Neural cell (in vitro differentiated cells): ENCODE data around the gene TSPAN9. TPM values are rescaled to one million over a fixed set of nuclear protein-coding genes. Genes with fewer than 3 reads are reported as not detected.

Experiments
- H2AFZ ChIP-seq: fragments of 200-600, 300-800 bp; sonication (generic), shearing (Covaris generic); 2 replicates; pipeline ENCODE4 v1.6.0; 2014; ENCODE audit warnings: low read depth, mild to moderate bottlenecking, antibody characterized with exemption, low read length, moderate library complexity
- H3F3A ChIP-seq: fragments of 200-600 bp; shearing (Covaris generic); 2 replicates; pipeline ENCODE4 v1.6.1; 2016; ENCODE audit warnings: mild to moderate bottlenecking, moderate library complexity, mixed read lengths, antibody characterized with exemption, low read length; ENCODE audit not compliant: insufficient read depth, poor library complexity, severe bottlenecking
- H3K27ac ChIP-seq: fragments of 200-600, 300-800 bp; sonication (generic), shearing (Covaris generic); 2 replicates; pipeline ENCODE4 v1.5.1; 2014; ENCODE audit warnings: mild to moderate bottlenecking, low read length, moderate library complexity
- H3K27me3 ChIP-seq: fragments of 300-800, 200-600 bp; sonication (generic), shearing (Covaris generic); 2 replicates; pipeline ENCODE4 v1.6.0; 2014; ENCODE audit warnings: mild to moderate bottlenecking, low read depth, low read length, moderate library complexity; ENCODE audit not compliant: insufficient read depth
- H3K36me3 ChIP-seq: fragments of 300-800, 200-600 bp; sonication (generic), shearing (Covaris generic); 2 replicates; pipeline ENCODE4 v1.5.1; 2014; ENCODE audit warnings: mild to moderate bottlenecking, antibody characterized with exemption, low read length, moderate library complexity; ENCODE audit not compliant: insufficient read depth
- H3K4me2 ChIP-seq: fragments of 300-800, 200-600 bp; sonication (generic), shearing (Covaris generic); 2 replicates; pipeline ENCODE4 v1.6.0; 2014; ENCODE audit warnings: mild to moderate bottlenecking, low read length
- H3K4me3 ChIP-seq: fragments of 300-800, 200-600 bp; sonication (generic), shearing (Covaris generic); 2 replicates; pipeline ENCODE4 v1.5.1; 2014; ENCODE audit warnings: mild to moderate bottlenecking, low read length, moderate library complexity
- H3K79me2 ChIP-seq: fragments of 200-600 bp; shearing (Covaris generic); replicated peaks from 2 replicates; pipeline ENCODE4 v1.6.0; 2014; ENCODE audit warnings: mild to moderate bottlenecking, low read length, moderate library complexity; ENCODE audit not compliant: insufficient read depth
- H3K9ac ChIP-seq: fragments of 300-800, 200-600 bp; sonication (generic), shearing (Covaris generic); 2 replicates; pipeline ENCODE4 v1.6.1; 2016; ENCODE audit warnings: mild to moderate bottlenecking, low read length, mixed read lengths
- H3K9me2 ChIP-seq: fragments of 200-600 bp; shearing (Covaris generic); 2 replicates; pipeline ENCODE4 v1.6.1; 2016; ENCODE audit warnings: mild to moderate bottlenecking, low read length, mixed read lengths; ENCODE audit not compliant: insufficient read depth
- H3K9me3 ChIP-seq: fragments of 200-600, 300-800 bp; sonication (generic), shearing (Covaris generic); 2 replicates; pipeline ENCODE4 v1.6.1; 2016; ENCODE audit warnings: mild to moderate bottlenecking, mixed run types, low read length, moderate library complexity, mixed read lengths
- H4K20me1 ChIP-seq: fragments of 200-600 bp; shearing (Covaris generic); 2 replicates; pipeline ENCODE4 v1.6.1; 2016; ENCODE audit warnings: mild to moderate bottlenecking, mixed run types; ENCODE audit not compliant: insufficient read depth
- CTCF ChIP-seq: fragments of 450-650 bp; IDR thresholded peaks from 2 replicates; pipeline ENCODE4 v1.5.1; 2014; ENCODE audit warnings: antibody characterized with exemption, mild to moderate bottlenecking, moderate library complexity; ENCODE audit not compliant: poor library complexity, severe bottlenecking
- EP300 ChIP-seq: fragments of 450-650 bp; conservative IDR thresholded peaks from 2 replicates; pipeline ENCODE4 v1.6.1; 2014; ENCODE audit warnings: antibody characterized with exemption, mild to moderate bottlenecking, moderate library complexity; ENCODE audit not compliant: poor library complexity, severe bottlenecking
- EZH2 ChIP-seq: fragments of 200-600, 300-800 bp; shearing (Covaris generic), sonication (generic); IDR thresholded peaks from 2 replicates; pipeline ENCODE4 v1.6.1; 2014; ENCODE audit warnings: antibody characterized with exemption, low read length, borderline replicate concordance, mild to moderate bottlenecking; ENCODE audit not compliant: insufficient read depth, poor library complexity, severe bottlenecking
- MXI1 ChIP-seq: fragments of 450-650 bp; conservative IDR thresholded peaks from 2 replicates; pipeline ENCODE4 v1.6.1; 2014; ENCODE audit warnings: antibody characterized with exemption, mild to moderate bottlenecking; ENCODE audit not compliant: poor library complexity, severe bottlenecking
- POLR2AphosphoS5 ChIP-seq: IDR thresholded peaks from 2 replicates; pipeline ENCODE4 v1.6.1; 2012
- RAD21 ChIP-seq: fragments of 450-650 bp; conservative IDR thresholded peaks from 2 replicates; pipeline ENCODE4 v1.6.1; 2014; ENCODE audit warnings: antibody characterized with exemption, mild to moderate bottlenecking, moderate library complexity
- REST ChIP-seq: IDR thresholded peaks from 2 replicates; pipeline ENCODE4 v1.6.1; 2012; ENCODE audit warnings: borderline replicate concordance
- SMC3 ChIP-seq: fragments of 450-650 bp; conservative IDR thresholded peaks from 2 replicates; pipeline ENCODE4 v1.6.1; 2014; ENCODE audit warnings: antibody characterized with exemption, mild to moderate bottlenecking, moderate library complexity; ENCODE audit not compliant: poor library complexity
- TAF1 ChIP-seq: IDR thresholded peaks from 2 replicates; pipeline ENCODE4 v1.6.1; 2012; ENCODE audit warnings: low read depth
- polyA plus RNA-seq: library from polyadenylated mRNA; depleted of rRNA; stranded (reverse); fragments of >200 nt; gene quantifications from 2 replicates; pipeline ENCODE4 v1.2.3, GENCODE V29; 2014

The TSPAN9 gene
- polyA plus RNA-seq, 1 donor from 2014 or later, result 11.9 TPM

- H3K27me3 ChIP-seq, result no peaks in the 10 kb centered on the region
- H2AFZ ChIP-seq, result no peak overlapping the region
- no peak overlapping the region for H3K9ac ChIP-seq
- no peaks in the 10 kb centered on the region for H3F3A ChIP-seq
- no peak overlapping the region for H3K4me3 ChIP-seq
- no peak overlapping the region for H3K27ac ChIP-seq
- TF ChIP-seq POLR2AphosphoS5, result no peak
- TF ChIP-seq CTCF, result no peak
- no peak for TF ChIP-seq TAF1
- TF ChIP-seq RAD21, result no peak
- TF ChIP-seq SMC3, result no peak
- TF ChIP-seq REST, result no peak
- no peak for TF ChIP-seq MXI1
- no peak for TF ChIP-seq EZH2
- TF ChIP-seq EP300, result no peak
- no peaks in the 10 kb centered on the region for H3K9me3 ChIP-seq
- no peak overlapping the region for H3K4me2 ChIP-seq
- H3K9me2 ChIP-seq, result no peaks in the 10 kb centered on the region
- H4K20me1 ChIP-seq, result no peaks in the 10 kb centered on the region
- no peaks in the 10 kb centered on the region for H3K79me2 ChIP-seq
- no peaks in the 10 kb centered on the region for H3K36me3 ChIP-seq
These were observed 37.9 kb downstream of the TSPAN9 start for GRCh38 chr12:3115078-3115477.

- Histone ChIP-seq H3K79me2 (no peaks in the 10 kb centered on the region), H3K27ac (no peak overlapping the region), H3K9me3 (no peaks in the 10 kb centered on the region), H3K4me2 (no peak overlapping the region), H3F3A (no peaks in the 10 kb centered on the region), H2AFZ (no peak overlapping the region), H3K9me2 (no peaks in the 10 kb centered on the region), H3K9ac (no peak overlapping the region), H3K36me3 (no peaks in the 10 kb centered on the region), H4K20me1 (no peaks in the 10 kb centered on the region), H3K27me3 (no peaks in the 10 kb centered on the region), H3K4me3 (no peak overlapping the region)
- TF ChIP-seq TAF1 (no peak), RAD21 (no peak), EP300 (no peak), SMC3 (no peak)
These were observed 39.1 kb downstream of the TSPAN9 start for GRCh38 chr12:3116106-3116844.
